NCI-H1417 treated with DMSO at 0.1 percent for 48 hours (cell line): Measurements from ENCODE around the gene AZGP1.
A peak's percentile ranks its signal among the peaks of the same experiment; 100 is the strongest.
"Not testable (repeated sequence)": the region's sequence is repeated elsewhere in the genome, so short reads cannot be mapped to it uniquely, and the experiment has no call there.

ENCODE experiments used
- DNase-seq: peaks from one replicate; lab custom pipeline; 2025; lab: John Stamatoyannopoulos, UW

The AZGP1 gene

DNA sequence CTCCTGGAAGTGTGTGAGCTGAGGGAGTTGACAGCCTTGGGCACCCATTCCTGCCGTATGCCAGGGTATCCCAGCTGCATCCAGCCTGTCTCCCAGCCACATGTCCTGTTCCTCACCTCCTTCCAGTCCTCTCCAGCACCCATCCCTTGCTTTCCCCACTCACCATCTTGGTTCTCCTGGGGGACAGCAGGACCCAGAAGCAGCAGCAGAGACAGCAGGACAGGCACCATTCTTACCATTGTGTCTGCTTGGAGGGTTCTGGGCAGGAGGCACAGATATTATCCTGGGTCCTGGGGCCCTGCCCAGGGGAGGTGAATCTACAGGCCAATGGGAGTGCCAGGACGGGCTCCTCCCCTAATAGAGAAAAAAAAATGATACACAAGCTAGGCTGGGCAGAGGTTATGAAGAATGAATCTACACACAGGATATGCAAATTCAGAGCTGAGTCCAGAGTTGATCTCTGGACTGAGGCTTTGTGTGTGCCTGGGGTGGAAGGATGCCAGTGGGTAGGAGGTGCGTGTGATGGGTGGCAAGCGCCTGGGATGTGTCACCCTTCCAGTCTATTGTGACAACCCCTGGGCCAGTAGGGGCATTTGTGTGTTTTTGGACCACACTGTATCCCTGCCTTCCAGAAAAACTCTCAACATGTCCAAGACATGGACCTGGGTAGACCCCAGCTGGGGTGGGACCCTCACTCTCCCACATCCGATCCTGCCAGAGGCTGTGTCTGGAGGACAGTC lies at the start of gene AZGP1:
AZGP1 (minus strand) TSS at position 250 of the 740 bp plus-strand sequence; CDS start at position 239, 11 bp downstream.
- DNase-seq = no peak

DNA sequence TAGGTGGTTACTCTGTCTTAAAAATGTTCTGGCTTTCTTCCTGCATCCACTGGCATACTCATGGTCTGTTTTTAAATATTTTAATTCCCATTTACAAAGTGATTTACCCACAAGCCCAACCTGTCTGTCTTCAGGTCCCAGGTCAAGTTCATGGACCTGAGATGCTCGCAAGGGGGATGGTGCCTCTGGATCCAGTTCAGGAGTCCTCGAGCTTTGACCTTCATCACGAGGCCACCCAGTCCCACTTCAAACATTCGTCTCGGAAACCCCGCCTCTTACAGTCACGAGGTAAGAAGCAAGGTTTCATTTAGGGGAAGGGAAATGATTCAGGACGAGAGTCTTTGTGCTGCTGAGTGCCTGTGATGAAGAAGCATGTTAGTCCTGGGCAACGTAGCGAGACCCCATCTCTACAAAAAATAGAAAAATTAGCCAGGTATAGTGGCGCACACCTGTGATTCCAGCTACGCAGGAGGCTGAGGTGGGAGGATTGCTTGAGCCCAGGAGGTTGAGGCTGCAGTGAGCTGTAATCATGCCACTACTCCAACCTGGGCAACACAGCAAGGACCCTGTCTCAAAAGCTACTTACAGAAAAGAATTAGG lies 48.3 kb upstream of the AZGP1 start:
- no peak for DNase-seq

DNA sequence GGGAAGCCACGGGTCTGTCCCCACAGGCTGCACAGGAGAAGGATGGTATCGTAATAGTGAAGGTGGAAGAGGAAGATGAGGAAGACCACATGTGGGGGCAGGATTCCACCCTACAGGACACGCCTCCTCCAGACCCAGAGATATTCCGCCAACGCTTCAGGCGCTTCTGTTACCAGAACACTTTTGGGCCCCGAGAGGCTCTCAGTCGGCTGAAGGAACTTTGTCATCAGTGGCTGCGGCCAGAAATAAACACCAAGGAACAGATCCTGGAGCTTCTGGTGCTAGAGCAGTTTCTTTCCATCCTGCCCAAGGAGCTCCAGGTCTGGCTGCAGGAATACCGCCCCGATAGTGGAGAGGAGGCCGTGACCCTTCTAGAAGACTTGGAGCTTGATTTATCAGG lies 47.7 kb upstream of the AZGP1 start:
- DNase-seq = no peak

DNA sequence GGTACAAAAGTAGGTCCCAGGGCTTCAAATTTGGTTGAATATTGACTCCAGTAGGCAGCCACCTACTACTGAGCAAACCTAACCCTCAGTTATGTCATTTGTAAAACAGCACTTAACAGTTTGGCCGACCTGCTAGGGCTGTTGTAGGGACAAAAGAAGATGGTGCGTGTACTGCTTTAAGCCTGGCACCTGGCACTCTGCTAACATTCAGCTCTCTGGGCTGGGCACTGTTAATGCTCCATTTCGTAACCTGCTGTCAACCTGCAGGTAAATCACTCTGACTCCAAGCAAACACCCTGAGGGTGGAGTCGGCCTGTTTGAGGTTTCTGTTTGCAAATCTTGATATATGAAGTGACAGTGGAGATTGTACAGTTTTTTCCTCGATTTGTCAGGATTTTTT lies 46.8 kb upstream of the AZGP1 start:
- no peak for DNase-seq

DNA sequence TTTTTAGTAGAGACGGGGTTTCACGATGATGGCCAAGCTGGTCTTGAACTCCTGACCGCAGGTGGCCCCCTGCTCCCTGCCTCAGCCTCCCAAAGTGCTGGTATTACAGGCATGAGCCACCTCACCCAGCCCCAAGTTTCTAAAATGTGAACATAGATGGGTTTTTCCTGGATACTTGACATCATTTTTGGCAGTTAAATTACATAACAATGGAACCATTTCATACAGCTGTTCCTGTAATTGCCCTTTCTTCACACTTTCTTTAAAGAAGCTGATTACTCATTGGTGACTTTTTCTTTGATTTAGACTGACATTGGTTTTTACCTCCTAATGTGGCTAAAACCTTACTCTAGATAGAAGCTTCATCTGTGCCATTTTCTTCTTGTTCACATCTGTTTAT lies 45.5 kb upstream of the AZGP1 start:
- no peak for DNase-seq

DNA sequence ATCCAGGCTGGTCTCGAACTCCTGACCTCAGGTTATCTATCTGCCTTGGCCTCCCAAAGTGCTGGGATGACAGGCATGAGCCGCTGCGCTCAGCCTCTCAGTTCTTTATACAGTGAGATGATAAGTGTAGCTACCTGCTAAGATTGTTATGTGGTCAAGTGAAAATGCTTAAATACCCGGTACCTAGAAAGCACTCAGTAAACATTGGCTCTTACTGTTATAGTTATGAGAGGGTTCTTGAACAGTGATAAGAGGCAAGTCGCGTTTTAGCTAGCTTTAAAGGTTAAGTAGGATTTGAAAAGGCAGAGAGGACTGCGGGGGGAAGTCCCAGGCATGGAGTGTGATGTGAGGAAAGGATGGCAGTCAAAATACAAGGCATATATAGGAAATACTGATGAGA lies 44.1 kb upstream of the AZGP1 start:
- no peak for DNase-seq

DNA sequence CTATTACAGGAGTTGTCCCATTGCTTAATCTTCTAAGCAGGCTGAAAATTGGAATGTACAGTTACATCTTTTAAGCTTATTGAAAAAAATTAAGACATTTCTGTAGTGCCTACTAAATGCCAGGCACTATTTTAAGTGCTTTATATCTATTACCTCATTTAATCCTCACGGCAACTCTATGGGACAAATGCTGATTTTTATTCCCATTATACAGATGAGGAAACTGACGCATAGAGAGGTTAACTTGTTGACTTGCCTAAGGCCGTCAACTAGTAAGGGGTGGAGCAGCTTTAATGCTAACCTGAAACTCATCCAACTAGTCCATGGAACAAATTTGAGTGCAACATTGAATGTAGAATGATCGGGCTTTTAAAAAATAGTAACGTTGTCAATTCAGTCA lies 42.0 kb upstream of the AZGP1 start:
- DNase-seq = no peak

DNA sequence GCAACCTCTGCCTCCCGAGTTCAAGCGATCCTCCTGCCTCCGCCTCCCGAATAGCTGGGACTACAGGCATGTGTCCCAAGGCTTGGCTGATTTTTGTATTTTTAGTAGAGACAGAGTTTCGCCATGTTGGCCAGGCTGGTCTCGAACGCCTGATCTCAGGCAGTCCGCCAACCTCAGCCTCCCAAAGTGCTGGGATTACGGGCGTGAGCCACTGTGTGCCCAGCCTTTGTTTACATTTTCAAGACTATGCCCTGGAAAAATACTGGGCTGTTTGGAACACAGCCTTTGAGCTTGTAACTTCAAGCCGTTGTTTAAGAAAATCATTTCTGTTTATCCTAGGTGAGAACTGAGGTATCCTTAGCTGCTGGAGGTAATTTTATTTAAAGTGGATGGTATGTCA lies 41.5 kb upstream of the AZGP1 start:
- no peak for DNase-seq

DNA sequence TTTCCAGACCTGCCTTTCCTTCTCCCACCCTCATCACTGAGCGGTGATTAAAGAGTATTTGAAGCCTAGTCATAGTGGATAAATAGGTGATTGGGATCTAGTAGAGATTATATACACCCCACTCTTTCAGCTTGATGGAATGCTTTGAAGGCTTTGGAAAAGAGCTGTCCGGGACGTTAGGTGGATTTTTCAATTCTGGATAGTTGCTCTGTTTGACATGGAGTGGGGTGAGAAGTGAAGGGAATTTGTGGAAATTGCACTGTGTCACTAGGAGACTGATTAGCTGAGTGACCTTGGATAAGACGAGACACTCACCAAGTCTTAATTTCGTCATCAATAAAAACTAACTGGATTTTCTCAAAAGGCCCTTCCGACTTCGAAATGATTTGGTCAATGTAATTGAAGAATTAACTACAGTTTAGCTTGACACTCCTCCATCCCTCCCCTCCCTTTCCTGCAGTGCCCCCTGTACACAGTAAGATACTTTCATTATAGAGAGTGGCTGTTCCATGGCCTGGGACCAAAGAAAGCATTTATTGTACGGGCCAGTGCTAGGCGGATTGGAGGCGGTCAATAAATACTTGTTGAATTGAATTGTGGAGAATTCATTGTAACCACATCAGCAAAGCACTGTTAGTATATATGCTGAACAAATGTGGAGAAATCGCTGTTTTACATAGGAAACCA lies 40.5 kb upstream of the AZGP1 start:
- DNase-seq = no peak

DNA sequence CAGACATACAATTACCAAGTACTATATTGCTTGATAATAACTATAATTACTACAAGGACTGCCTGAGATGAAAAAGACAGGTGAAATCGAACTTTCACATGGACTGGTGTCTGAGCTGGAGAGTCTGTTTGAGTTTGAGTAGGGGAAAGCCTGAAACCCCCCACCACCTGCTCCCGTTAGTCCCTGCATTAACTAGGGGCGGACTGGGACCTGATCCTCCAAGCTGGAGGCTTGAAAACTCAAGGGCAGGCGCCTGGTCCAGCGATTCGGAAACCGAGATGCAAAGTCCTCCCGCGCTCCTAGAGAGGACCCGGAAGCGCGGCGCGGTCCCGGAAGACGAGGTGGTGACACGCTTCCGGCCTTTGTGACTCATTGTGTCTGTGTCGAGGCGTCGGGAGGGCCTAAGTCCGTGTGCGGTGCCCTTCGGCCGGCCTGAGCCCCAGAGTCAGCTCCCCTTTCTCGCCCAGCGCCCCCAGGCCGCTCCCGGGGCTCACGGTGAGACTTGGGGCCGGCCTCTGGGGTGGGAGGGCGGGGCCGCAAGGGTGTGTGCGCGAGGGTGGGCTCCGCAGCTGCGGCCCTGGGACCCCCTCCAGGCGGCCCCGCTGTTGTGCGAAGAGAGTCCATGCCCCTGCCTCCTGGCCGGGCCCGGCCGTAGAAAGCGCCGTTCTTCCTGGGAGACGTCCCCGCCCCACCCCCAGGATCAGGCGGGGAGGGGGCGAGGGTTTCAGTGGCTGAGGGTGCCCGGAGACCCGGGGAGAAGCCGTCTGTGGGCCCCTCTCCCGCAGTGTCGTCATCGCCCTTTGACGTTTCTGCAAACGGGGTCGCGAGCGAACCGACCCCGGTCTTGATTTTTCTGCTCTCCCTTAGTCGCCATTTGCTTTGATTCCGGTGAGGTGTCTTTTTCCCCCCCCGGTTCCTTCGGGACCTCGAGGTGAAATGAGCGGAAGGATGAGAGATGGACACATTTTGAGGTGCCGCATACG lies 39.7 kb upstream of the AZGP1 start, which contains the start of gene ZKSCAN1:
ZKSCAN1 (plus strand) TSS at position 365 of the 983 bp plus-strand sequence. CDS start 7,911 bp downstream, outside the sequence.
- DNase-seq = peak; percentile 87

DNA sequence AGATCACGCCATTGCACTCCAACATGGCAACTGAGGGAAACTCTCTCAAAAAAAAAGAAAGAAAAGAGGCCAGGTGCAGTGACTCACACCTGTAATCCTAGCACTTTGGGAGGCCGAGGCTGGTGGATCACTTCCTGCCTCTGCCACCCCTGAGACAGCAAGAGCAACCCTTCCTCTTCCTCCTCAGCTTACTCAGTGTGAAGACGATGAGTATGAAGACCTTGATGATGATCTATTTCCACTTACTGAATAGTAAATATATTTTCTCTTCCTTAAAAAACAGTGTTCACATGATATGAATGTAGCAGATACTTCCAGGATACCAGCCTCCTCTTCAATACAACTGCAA lies 37.5 kb upstream of the AZGP1 start:
- no peak for DNase-seq

DNA sequence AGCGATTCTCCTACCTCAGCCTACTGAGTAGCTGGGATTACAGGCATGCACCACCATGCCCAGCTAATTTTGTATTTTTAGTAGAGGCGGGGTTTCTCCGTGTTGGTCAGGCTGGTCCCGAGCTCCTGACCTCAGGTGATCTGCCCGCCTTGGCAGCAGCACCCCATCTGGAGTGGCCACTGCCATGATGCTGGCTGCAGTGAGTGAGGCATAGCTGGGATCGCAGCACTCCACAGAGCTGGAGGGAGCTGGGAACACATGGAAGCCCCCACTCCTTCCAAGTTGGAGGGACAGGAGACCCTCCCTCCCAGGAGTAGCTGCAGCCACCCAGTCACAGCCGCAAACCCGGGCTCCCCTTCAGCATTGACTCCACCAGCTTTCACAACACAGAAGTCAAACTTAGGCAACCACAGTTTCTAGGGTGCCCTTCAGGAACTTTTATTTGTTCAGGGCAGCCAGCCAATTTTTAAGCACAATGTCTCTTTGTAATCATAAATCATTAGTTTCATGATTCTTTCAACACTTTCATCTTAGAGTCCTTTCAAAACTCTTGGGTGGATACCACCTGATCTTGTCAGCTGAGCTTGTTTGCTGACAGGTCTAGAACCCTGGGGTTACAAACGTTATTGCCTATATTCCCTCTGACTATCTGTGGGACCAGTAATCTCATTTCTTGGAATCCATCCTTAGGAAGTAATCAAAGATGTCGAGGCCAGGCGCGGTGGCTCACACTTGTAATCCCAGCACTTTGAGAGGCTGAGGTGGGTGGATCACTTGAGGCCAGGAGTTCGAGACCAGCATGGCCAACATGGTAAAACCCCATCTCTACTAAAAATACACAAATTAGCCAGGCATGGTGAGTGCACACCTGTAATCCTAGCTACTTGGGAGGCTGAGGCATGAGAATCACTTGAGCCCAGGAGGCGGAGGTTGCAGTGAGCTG lies 36.8 kb upstream of the AZGP1 start:
- not testable (repeated sequence) for DNase-seq

DNA sequence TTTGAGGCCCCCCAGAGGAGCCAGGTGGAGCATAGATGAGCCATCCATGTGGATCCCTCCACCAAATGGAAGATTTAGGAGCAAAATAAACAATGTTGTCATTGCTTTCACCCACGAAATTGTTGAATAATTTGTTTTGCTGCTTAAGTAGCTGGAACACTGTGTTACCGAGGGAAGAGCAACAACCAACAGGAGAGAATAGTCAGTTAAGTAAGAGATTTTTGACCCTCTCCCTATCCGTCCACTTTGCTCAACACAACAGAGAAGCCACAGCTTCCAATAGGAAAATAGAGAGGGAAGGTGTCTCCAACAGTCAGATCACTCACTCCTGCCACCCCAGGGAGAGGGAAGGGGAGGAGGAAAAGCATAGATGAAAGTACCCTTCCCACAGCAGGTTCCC lies 35.7 kb upstream of the AZGP1 start:
- DNase-seq = no peak

DNA sequence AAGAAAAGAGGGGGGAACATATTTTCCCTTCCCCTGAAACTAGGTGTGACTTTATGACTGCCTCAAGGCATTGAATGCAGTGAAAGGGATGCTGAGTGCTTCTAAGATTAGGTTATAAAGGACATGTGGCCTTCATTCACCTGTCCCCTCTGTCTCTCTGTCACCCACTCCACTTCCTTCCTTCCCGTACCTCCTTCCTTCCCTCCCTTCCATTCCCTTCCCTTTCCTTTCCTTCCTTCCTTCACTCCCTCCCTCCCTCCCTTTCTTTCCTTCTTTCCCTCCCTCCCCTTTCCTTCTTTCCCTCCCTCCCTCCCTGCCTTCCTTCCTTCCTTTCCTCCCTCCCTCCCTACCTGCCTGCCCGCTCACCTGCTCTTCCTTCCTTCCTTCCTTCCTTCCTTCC lies 35.1 kb upstream of the AZGP1 start:
- DNase-seq = no peak

DNA sequence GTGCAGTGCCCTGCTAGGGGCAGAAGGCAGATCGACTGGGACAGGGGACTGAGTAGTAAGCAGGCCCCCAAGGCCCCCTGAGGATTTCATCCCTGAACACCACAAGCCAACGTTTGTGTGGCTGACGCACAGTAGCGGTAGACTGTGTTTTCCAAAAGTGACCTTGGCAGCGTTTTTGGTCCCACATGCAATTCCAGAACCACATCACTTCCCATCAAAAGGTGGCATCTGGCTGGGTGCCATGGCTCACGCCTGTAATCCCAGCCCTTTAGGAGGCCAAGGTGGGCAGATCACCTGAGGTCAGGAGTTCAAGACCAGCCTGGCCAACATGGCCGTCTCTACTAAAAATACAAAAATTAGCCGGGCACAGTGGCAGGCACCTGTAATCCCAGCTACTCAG lies 34.1 kb upstream of the AZGP1 start:
- not testable (repeated sequence) for DNase-seq

DNA sequence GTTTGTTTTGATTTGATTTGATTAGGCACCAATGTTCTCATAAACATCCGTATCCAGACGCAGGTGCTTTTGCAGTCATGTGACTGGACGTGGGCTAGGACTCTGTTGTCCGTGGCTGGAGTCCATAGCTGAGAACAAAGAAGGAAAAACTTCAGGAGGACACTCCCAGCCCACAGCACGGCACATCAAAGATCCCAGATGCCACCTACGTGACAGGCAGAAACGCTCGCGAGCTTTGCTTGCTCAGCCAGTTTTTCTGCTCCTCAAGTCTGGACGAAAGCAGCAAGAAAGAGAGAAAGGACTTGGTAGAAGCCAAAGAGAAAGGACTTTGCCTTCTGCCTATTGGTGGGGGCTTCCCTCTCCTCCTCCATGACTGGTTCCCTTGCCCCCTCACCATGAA lies 32.7 kb upstream of the AZGP1 start:
- DNase-seq = no peak

DNA sequence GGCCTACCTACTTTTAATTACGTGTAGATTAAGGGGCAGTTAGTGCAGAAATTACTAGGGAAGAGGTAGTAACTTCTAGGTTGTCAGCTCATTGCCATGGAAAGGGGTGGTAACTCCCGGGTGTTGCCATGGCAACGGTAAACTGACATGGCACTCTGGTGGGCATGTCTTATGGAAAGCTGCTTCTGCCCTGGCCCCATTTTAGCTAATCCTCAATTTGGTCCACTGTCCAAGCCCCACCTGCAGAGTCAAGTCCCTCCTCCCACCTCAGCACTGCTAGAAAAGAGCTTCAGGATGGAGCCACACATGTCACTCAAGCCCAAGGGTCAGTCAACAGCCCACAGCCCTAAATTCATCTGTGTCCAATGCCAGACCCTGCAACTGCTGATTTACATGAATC lies 32.1 kb upstream of the AZGP1 start:
- no peak for DNase-seq

DNA sequence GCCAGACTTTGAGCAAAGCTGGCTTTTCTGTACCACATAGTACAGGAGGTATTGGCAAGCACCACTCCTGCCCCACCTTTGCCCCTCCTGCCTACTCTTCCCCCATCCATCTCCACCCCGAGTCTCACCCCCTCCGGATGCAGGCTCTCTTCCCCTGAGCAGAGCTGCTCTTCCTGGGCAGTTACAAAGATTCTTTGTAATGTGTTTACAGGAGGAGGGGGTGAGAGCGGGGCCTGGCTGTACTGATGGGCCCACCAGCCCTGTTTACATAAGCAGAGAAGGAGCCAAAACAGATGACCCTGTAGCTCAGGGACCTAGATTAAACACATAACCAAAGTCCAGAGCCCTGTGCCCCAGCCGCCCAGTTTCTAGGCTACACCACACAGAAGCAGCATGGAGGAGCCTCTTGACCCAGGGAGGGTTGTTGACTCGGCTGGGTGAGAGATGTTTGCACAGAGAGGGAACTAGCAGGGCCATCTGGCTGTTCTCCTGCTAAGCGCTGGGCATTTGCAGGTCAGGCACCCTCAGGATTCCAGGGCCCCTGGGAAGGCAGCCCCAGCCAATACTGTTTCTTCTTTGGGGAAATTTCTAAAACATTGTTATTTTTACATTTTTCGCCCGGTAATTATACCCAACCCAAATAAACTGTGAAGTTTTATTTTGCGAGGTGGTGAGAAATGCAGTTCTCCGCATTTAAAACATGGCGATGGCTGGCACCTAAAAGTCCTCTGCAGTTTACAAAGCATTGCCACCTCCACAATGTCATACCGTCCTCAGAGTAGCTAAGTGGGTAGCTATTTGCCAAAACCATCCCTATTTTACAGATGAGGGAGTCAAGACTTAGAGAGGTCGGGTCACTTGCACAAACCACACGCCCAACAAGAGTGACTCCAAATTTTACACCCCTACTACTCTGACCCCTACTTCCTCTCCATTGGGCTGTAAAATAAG lies 28.2 kb upstream of the AZGP1 start:
- DNase-seq = peak; percentile 70

DNA sequence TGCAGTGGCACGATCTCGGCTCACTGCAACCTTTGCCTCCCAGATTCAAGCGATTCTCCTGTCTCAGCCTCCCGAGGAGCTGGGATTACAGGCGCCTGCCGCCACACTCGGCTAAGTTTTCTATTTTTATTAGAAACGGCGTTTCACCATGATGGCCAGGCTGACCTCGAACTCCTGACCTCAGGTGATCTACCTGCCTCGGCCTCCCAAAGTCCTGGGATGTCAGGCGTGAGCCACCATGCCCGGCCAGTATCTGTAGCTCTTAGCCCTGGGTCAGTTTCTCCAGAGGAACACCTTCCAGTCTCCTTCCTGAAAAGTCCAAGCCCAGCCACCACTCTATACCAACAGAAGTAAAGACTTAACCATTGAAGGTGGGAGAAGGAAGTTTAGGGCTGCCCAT lies 24.4 kb upstream of the AZGP1 start:
- DNase-seq = no peak
